Inferior parietal cortex (tissue), 1 donor: ENCODE results near the gene SLIRP.
A peak's percentile ranks its signal among the peaks of the same experiment; 100 is the strongest.
"Not testable (repeated sequence)": the region's sequence is repeated elsewhere in the genome, so short reads cannot be mapped to it uniquely, and the experiment has no call there.

Experiments
- DNase-seq: peaks from one replicate; pipeline ENCODE4 v3.0.0-alpha.2; 2016; ENCODE audit errors: extremely low spot score

Gene SLIRP

DNA sequence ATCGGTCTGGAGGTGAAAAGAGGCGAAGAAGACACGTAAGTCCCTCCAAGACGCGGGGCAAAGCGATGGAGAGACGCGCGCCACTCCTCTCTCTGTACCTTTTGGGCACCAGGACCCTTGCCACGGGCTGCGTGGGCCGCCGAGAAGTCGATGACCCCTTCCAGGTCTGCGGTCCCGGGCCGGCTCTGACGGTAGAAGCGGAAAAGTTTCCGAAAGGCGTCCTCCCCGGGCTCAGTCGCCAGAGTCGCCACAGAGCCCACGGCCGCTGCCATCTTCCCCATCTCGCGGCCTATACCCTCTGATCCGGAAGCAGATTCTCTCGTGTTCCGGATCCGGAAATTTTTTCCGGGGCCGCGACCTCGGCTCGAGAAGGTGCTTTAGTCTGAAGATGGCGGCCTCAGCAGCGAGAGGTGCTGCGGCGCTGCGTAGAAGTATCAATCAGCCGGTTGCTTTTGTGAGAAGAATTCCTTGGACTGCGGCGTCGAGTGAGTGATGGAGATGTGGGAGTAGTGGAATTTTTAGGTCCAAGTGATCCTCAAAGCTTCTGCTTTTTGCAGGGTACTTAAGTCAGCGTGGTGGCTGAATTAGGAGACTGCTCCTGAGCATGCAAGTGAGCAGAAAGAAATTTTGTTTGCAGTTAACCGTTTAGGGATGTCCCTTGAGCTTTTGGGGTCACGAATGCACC lies at the start of gene SLIRP, which contains the start of gene ALKBH1:
Gene SLIRP, plus strand, starts transcription at position 380 of the 685 bp plus-strand sequence. Its CDS starts 9 bp downstream, at position 389.
Gene ALKBH1, minus strand, starts transcription at position 300 of the 685 bp plus-strand sequence. Its CDS starts 19 bp downstream, at position 281.
- DNase-seq, result peak; percentile 99

DNA sequence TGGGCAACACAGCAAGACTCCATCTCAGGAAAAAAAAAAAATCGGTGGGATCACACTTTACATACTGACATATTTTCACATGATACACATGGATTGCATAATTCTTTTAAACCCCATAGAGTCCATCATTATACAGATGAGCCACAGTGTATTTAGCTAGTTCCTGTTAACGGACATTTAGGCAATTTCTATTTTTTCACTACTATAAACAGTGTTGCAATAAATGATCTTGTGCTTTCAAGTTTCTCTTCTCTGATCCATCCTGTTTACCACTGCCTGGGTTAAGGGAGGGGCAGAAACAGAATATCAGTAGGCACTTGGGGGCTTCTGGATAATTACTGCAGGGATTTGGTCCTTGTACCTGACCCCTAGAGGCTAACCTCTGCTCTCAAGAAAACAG lies 48.1 kb upstream of the SLIRP start:
- no peak for DNase-seq

DNA sequence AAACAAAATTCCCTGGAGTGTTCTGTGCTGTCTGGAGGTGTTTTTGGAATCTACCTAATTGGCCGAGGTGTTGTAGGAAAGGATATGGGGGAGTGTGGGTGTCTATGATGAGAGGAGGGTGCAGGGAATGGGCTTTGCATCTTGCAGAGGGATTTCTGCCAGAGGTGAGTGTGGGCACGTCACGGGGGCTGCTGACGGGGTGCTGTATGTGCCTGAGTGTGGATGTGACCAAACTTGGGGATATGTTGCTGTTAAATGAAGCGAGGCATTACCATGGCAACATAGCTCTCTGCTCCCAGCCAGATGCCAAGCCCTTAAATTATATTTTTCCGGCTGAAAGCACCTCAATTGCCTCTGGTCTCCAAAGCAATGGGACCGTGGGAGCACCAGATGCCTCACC lies 47.1 kb upstream of the SLIRP start:
- peak; percentile 38 for DNase-seq

DNA sequence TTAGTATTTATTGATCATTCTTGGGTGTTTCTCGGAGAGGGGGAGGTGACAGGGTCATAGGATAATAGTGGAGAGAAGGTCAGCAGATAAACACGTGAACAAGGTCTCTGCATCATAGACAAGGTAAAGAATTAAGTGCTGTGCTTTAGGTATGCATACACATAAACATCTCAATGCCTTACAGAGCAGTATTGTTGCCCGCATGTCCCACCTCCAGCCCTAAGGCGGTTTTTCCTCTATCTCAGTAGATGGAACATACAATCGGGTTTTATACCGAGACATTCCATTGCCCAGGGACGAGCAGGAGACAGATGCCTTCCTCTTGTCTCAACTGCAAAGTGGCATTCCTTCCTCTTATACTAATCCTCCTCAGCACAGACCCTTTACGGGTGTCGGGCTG lies 46.3 kb upstream of the SLIRP start:
- not testable (repeated sequence) for DNase-seq

DNA sequence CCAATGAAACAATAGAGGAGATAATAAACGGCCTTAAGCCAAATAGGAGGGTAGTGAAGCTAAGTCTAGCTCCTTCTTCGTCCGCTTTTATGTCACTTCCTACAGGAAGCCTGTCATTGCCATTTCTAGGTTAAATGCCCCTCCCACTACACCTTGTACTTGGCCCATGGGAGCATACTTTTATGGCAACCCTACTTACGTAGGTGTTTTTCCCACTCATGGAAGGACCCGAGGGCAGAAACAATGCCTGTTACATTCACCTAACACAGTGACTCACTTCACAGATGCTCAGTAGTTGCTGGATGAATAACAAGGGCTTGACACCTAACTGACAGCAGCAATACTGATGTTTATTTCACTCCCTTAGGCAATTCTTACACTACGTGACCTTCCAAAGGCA lies 44.6 kb upstream of the SLIRP start:
- DNase-seq, result no peak

DNA sequence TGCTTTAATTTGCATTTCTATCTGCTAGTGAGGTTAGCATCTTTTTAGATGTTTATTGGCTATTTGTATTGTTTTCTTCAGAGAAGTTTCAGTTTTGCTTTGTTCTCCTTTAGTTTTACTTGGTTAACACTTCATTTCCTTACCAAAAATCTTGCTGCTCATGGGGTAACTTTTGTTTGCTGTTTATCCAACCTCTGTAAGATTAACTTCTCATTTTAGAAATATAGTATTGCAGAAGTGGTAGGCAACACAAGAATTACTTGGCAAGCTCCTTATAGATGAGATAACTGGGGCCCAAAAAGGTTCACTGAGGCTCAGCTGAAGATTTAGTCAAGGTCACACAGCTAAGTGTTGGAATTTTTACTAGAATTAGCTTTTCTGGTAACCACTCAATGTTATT lies 40.6 kb upstream of the SLIRP start:
- DNase-seq, result no peak

DNA sequence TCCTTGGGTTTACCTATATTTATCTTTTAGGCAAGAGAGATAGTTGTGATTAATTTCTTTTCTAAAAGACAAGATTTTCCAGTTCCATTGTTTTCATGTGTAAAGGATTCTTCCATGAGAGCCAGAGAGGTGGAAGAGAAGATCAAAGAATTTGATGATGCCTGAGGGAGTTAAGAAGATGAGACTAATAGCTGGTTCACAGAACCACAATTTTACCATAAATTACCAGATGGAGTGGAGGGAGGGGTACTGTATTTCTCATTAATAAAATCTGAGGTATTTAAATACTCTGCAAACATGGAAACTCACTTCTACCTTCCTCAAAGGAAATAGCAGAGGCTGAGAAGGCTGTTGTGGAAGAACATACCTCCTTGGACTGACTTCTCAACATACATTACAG lies 34.7 kb upstream of the SLIRP start:
- DNase-seq, result no peak

DNA sequence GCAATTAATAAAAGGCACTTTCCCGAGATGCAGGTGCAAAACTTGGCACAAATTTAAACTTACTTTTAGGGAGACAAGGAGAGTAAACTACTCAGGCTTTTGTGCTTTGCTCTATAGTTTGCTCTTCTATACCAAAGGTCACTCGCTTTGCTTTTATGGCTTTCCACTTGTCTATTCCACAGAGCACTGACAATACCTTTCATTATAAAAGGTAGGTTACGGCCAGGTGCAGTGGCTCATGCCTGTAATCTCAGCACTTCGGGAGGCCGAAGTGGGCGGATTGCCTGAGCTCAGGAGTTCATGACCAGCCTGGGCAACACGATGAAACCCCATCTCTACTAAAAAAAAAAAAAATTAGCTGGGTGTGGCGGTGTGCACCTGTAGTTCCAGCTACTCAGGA lies 33.0 kb upstream of the SLIRP start:
- no peak for DNase-seq

DNA sequence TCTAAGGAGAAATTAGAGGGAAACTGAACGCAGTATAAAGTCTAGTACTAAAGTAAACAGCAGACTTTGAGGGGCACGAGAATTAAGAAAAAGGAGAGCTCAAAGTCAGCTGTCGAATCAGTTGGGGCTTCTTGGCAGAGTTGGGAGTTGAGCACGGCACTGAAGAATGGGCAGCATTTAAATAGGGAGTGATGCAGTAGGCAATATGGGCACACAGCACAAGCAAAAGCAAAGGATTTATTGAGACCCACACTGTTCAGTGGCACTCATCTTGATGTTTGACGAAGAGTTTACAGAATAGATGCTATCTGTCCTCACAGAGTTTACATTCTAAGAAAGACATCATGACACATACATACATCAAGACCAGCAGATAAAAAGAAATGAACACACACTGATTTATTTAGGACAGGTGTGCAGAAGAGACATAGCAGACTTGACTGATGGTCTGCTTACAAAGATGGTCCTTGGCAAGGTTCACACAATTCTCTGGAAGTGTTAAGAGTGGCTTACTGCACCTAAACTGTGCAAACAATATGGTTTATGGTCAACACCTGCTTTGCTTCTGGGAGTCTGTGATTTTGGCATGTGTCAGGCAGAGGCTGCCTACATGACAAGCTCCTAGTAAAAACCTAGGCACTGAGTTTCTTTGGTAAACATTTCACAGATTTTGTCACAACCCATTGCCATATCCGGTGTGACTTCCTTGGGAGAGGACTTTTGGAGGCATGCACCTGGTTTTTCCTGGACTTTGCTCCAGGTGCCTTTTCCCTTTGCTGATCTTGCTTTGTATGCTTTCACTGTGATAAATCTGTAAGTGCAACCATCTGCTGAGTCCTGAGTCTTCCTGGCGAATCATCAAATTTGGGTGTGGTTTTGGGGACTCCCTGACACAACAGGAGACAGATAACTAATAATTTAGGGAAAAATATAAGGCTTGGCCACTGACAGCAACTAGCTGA lies 26.4 kb upstream of the SLIRP start:
- DNase-seq, result peak; percentile 38

DNA sequence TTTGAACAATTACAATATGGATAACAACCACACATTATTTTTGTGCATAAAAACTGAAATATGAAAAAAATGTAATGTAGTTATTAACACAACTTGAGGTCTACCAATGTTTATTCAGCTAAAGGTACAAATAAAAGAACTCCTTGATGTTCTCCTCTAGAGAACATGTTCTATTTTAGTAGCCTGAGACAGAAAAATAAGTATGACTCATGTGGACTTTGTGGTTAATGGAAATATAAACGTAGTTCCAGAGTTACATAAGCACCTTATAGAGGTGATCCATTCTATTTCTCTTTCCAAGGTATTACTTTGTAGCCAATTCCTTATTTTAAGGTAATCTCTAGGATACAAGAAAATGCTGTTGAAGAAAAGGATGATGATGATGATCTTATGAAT lies 25.7 kb upstream of the SLIRP start:
- peak; percentile 29 for DNase-seq

DNA sequence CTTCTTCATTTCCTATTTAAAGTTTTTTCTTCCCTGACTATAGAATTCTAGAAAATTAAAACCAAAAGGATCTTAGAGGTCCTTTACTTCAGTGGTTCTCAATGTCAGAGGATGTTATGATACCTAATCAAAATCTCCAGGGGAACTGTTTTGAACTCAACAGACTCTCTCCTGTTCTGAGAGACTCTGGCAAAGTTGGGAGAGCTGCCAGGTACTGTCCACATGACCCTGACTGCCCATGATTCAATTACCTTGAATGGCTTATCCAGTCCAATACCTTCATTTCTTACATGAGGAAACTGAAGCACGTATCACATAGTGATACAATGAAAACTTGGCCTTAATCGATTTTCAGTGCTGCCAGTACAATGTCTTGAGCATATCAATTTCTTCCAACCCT lies 16.6 kb upstream of the SLIRP start:
- no peak for DNase-seq

DNA sequence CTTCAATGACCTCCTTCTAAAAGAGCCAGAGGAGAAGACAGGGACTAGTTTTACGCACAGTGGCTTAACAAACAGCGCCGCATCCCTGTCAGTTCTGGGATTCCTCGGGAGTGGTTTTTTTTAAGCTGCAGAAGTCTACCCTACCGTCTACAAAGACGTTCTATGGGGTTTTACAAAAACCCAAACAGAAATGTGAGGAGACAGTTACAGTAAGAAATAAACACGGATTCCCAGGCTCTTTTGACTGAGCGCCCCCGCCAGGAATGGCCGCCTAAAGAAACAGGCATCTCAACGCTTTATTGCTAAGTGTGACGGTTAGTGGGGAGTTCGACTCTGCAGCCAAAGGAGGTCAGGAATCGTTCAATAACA lies 564 bp upstream of the SLIRP start:
- DNase-seq, result peak; percentile 55

DNA sequence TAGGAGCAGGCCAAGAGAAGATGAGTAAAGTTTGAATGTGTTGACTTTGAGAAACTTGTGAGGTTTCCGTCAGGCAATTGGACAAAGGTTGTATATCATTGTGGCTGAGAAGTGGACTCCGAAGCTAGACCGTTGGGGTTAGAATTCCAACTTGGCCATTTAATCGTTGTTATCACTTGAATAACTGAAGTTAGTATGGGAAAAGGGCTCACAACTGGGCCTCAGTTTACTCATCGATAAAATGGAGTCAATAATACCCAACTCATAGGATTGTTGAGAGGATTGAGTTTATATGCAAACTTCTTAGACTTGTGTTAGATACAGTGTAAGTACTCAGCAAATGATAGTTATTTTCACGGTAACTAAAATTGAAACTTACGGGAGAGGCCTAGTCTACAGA lies 846 bp downstream of the SLIRP start:
- DNase-seq, result no peak

DNA sequence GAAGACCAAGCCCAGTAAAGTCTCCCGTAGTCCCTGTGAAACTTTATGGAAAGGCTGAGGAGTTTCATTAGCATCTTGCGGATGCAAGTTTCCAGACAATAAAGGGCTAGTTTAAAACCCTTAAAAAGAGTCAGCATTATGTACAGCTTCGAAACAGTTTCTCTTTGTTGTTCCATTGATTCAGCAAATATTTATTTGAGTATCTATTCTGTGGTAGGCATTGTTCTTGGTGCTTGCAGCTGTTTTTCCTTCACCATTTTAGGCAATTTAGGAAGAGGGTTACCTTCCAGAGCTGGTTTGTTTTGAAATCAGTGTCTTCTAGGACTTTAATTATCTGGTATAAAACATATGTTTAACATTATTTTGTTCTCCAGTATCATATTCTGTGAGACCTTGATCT lies 1.5 kb downstream of the SLIRP start:
- DNase-seq, result peak; percentile 17

DNA sequence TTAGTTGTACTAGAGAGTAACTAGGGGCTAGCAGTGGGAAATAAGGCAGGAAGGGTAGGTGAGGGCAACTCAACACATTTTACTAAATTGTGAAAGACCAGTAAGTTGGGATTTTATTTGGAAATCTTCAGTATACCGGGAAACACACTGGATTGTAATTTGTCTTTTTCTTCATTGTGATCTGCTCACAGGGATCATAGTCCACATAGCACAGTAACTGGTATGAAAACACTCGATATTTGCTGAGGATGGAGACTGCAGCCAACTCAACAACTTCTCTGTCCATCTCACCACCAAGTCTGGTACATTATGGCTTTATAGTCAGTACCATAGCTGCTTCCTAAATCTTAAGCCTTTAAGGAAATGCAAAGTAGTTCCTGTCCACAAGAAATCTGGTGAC lies 2.5 kb downstream of the SLIRP start:
- no peak for DNase-seq

DNA sequence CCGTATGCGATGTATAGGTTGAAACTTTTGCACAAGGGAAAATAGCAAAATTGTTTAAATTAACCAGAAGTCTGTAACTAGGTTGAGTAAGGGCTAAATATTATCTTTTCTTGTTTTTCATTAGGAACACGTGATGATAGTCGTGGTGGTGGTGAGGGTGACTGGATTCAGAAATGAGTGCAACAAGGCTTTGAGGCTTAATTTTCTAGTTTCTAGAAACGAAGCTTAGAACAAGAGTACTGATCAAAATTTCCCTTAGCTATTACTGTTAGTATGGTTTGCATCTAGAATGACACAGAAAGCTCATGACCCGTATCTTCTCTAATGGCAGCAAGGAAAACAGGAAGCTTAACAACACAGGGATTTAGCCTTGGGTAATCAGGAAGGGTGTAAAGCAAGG lies 7.0 kb downstream of the SLIRP start:
- DNase-seq, result no peak

DNA sequence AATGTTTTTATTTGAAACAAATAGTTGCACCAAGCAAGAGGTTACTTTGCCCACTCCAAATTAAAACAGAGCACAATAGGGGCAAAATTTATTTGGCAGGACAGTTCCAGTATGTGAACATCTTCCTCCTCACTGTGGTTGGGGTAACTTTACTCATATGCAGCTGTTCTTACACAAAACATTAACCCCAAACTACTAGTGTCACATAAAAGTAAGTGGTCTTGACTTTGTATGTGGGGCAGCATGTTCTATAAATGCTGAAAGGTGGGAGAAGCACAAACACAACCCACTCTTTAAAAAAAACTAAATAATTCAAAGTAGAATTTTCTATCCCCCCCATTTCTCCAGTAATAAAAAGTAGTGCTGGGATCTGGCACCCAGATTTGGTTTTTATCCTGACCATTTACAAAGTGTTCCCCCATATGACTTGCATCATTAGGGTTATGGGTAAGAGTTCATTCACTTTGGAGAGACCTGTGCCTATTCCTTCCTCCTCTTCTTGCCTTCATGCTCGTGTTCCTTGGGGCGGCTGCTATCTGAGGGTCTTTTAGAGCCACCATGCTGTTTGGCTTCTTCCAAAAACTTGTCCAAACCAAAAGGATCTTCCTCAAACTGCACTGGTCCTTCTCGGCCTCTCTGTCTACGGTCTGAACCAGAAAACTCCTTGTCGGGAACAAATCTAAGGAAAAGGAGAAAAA lies 9.9 kb downstream of the SLIRP start:
- DNase-seq, result no peak

DNA sequence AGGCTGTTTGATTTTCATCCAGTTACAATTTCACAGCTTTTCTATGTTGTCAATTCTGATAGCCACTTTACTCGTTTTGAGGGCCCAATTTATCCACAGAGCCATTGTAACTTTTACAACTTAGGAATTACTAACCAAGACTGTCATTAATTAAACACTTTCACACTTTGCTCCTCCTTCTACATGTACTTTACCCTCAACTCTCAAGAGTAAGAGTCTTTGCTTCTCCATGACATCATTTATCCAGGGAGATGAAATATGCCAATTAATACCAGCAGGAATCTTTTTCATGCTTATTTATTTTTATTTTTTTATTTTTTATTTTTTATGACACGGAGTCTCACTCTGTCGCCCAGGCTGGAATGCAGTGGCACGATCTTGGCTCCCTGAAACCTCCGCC lies 13.5 kb downstream of the SLIRP start:
- no peak for DNase-seq

DNA sequence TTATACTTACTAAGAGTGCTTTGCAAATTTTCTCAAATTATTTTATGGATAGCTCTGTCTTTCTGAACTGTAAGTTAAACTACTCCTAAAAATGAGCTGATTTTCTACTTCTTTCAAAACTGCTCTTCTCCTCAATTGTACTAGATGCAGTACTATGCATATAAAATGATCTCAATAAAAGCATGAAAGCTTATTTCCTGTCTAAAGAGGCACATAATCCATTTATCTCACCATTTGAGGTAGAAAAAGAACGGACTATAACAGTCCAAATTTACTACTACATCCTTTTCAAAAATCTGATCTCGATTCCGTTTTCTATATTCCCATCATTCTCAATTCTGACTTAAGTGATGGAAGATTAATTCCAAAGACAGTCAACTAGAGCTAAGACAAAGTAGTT lies 14.4 kb downstream of the SLIRP start:
- DNase-seq, result no peak

DNA sequence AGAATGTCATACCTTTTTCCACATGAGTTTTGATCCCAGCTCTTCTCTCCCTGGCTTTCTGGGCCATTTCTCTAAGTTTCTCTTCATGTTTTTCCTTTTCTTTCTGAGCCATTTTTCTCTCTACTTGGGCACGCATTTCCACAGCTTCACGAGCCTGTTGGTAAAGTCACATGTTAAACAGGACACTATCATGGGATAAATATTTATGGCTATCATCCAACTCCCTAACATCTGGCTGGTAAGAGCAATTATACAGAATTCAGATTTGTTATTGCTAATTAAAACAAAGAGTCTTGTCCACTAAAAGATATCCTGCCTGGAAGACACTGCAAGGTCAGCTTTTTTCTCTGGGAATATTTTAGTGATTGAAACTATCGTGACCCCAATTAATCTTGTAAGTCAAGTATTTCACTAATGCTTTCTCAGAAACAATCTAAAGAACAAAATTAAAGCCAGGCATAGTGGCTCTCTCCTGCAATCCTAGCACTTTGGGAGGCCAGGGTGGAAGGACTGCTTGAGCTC lies 23.1 kb downstream of the SLIRP start:
- no peak for DNase-seq

DNA sequence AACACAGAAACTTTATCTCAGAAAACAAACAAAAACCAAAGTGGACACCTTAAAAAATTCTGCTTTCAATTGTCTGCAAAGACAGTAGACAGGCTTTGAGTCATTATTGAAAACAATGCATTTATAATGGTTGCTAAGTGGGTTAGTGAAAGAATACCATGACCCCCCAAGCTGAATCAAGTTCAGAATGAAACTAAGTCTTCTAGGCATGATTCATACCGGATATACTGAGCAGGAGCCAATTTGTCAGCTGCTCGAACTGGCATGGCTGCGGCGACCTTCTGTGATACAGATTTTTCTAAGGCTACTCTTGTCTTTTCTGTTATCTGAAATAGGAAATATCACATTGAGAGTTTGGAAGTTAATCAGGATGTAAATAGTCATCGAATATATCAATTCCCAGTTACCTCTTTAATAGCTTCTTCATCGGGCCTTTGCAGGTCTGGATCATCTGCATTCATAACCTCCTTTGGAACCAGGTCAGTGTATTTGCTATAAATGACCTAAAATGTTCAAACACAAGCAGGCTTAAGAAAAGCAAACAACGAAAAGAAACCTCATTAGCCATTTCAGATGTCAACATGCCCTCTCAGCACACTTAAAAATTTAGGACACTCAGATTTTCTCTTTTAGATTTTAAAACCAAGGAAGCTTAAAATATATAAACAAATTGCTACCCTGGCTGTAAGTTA lies 30.8 kb downstream of the SLIRP start:
- DNase-seq, result no peak

DNA sequence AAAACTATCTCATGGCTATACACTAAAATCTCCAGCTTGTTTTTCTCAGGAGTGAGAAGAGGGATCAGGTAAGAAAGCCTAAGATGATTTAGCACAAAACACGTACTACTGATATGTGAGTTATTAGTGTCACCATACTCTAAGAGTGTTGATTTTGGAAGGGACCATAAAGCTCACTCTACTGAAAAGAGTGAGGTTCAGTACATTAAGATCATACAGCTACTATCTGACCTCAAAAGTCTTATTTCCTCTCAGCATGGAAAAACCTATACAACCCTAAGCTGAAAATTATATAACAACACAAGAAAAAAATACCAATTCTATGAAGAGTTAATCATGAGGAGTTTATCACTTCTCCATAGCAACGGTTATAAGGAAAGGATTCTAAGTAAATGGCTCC lies 33.5 kb downstream of the SLIRP start:
- no peak for DNase-seq
